ENCODE measurements around the gene GUCY1A2.
"Not testable (repeated sequence)": the region's sequence is repeated elsewhere in the genome, so short reads cannot be mapped to it uniquely, and the experiment has no call there.

Gene GUCY1A2, protein sequence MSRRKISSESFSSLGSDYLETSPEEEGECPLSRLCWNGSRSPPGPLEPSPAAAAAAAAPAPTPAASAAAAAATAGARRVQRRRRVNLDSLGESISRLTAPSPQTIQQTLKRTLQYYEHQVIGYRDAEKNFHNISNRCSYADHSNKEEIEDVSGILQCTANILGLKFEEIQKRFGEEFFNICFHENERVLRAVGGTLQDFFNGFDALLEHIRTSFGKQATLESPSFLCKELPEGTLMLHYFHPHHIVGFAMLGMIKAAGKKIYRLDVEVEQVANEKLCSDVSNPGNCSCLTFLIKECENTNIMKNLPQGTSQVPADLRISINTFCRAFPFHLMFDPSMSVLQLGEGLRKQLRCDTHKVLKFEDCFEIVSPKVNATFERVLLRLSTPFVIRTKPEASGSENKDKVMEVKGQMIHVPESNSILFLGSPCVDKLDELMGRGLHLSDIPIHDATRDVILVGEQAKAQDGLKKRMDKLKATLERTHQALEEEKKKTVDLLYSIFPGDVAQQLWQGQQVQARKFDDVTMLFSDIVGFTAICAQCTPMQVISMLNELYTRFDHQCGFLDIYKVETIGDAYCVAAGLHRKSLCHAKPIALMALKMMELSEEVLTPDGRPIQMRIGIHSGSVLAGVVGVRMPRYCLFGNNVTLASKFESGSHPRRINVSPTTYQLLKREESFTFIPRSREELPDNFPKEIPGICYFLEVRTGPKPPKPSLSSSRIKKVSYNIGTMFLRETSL

DNA sequence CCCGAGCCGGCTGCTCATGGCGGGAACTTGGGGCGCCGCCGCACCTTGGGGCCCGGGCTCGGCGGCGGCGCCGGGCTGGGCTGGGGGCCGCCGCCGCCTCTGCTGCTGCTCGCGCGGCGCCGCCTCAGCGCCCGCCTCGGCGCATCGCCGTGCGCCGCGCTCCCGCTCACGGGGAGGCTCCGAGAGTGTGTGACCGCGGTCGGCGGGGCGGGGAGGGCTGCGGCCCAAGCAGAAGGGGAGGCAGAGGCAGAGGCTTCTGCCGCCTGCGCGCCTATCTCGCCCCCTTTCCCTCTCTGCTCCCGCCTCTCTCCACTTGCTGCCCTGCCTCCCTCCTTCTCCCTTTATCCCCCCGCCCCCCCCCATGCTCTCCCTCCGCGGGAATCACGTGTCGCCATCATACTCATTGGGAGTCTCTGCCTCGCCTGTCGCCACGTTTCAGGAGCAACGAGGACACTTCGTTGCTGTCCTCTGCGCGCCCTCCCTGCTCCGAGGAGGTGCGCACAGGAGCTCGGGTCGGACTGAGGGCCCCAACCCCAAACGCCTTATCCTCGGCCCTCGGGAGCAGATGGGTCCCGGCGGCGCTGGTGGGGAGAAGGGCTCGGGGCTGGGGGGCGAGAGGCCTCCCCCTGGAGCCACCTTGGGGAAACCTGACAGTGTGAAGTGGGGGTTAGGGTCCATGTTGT is at the start of gene GUCY1A2:
Gene GUCY1A2 (minus strand): TSS at position 258 of the 683 bp plus-strand sequence. CDS start 421 bp downstream, outside the sequence.
- no peak for DNase-seq

DNA sequence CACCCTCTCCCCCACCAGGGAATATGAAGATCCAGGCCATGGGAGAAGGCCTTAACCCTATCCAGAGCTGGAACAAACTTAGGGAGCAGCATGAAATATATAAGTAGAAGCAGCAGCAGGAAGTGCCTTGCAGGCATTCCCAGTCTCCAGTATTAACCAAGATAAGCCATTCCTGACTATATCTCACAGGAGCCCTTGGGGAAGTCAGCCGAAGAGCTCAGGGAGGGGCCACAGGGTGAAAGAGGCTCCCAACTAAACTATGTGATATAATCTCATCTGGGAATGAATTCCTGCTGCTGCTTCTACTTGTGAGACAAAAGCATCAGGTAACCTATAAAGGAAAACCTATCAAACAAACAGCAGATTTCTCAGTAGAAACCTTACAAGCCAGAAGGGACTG is 36.1 kb upstream of the GUCY1A2 start:
- no peak for DNase-seq

DNA sequence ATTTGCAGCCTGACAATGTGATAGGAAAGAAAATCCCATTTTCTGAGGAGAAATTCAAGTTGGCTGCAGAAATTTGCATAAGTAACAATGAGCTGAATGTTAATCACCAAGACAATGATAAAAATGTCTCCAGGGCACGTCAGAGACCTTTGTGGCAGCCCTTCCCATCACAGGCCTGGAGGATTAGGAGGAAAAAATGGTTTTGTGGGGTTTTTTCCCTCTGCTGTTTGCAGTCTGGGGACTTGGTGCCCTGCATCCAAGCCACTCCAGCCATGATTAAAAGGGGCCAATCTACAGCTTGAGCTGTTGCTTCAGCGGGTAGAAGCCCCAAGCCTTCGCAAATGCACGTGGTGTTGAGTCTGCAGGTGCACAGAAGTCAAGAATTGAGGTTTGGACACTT is 33.1 kb upstream of the GUCY1A2 start:
- DNase-seq: not testable (repeated sequence)

DNA sequence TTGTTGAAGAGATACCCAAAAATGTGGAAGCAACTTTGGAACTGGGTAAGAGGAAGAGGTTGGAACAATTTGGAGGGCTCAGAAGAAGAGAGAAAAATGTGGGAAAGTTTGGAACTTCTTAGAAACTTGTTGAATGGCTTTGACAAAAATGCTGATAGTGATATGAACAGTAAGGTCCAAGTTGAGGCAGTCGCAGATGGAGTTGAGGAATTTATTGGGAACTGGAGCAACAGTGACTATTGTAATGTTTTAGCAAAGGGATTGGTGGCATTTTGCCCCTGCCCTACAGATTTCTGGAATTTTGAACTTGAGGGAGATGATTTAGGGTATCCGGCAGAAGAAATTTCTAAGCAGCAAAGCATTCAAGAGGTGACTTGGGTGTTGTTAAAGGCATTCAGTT is 32.6 kb upstream of the GUCY1A2 start:
- not testable (repeated sequence) for DNase-seq

DNA sequence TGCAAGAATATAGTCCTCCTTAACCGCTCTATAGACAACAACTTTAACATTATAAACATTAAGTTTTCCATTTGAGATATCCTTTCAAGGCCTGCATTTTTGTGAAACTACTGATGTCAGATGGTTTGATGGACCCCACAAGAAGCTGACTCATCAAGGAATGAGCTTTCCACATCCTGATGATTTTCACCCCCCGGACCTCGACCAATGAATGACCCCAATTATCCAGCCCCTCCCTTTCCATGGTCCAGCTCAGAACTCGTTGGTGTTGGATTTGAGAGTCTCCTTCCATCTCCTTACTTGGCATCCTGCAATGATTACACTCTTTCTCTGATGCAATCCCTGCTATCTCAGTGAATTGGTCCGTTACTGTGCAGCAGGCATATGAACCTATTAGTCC is 31.8 kb upstream of the GUCY1A2 start:
- DNase-seq: no peak

DNA sequence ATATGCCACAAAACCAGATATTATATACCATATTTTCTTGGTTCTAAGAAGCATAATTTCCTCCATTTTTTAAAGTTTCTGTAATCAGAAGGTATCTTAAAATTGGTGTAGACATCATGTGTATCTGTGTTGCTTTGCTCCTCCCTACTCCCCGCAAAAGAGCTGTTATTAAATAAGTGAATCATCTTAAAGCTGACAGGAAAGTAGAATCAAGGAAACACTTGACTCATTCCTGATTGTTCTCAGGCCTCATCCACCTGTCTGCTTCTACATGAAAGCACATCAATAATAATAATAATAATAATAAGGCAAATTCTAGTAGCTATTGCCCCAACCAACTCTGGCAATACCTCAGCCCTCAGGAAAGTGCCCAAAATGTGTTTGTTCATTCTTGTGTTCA is 26.2 kb upstream of the GUCY1A2 start:
- DNase-seq: no peak

DNA sequence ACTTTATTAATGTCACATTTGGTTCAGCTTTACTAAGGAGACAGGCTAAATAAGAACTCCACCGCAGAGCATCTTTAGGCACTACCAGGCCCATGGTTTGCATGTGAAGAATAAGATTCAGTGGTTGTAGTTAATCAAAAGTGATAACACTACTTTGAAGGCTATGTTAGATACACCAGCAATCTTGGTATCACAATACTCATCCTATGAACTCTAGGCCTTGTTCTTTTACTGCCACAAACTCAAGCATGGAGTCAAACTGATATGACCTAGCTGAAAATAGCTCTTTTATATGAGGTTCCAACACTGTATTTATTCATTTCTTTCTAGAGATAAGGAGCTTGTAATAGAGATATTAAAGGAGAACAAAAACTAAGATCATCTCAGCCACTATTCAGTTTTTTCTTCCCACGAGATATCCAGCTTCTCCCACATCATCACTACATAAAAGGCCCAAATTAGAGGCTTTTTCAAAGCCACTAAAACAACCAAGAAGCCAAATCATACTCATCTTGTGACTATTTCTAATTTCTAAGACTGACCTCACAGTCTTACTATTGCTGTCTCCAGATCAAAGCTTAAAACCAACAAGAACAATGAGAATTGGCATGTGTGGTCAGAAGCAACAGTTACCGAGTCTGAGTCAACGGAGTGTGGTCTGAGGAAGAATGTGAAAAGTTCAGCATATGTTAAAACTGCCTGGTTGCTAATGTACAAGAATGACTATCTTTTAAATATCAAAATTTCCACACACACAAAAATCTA is 25.1 kb upstream of the GUCY1A2 start:
- peak; percentile 21 for DNase-seq

DNA sequence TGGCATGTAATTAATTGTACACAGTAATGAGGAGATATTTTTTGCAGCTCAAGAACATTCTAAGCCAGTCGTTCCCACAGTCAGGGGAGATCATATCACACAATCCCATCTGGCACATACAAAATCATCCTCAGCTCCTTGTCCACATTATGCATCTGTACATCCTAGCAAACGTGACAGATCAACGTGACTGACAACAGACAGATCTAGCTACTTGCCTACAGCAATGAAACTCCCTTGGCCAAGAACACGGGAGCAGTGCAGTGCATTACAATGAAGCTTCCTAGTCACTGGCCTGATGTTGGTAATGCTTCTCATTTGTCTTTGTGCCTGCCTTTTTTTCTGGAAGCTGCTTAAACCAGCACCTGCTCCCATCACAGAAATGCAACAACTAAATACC is 24.5 kb upstream of the GUCY1A2 start:
- DNase-seq: no peak

DNA sequence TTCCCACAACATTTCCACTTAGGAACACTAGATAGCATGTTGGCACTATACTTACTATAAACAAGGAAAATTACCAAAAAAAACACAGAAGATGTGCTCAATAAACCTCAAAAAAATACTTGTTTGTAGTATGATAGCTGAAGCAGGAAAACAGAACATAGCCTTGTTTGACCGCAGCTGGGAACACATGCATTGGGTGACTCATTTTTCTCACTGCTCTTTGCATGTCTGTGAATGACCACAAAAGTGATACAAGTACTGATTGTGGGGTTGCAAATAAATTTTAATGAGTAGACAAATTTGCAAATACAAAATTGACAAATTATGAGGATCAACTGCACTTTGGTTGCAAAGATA is 22.8 kb upstream of the GUCY1A2 start:
- DNase-seq: peak; percentile 11

DNA sequence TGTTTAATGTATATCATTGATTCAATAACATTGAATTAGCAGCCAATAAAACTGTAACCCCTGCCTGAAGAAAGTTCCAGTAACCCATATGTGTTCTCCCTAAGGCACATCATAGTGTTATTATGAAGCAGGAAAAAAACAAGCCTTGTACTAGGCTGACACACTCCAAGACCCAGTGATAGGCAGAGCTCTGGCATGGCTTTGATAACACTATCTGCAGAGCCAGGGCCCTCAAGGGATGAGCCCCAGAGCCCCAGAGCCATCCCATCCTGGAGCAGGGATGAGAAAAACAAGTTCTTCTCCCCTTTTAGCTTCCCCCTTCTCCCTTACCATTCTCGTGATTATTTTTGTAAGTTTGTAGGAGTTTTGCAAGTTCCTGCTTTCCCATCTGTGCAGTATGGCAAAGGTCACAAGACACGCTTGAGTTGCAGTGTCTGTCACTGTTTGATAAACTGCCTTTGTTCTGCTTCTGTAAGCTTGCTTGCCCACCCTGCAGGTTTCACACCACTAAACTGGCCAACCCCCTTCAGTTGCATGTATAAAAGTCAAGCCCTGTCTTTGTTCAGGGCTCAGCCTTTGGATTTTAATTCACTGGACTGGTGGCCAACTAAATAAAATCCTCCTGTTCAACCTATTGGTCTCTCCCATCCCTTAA is 22.3 kb upstream of the GUCY1A2 start:
- DNase-seq: no peak

DNA sequence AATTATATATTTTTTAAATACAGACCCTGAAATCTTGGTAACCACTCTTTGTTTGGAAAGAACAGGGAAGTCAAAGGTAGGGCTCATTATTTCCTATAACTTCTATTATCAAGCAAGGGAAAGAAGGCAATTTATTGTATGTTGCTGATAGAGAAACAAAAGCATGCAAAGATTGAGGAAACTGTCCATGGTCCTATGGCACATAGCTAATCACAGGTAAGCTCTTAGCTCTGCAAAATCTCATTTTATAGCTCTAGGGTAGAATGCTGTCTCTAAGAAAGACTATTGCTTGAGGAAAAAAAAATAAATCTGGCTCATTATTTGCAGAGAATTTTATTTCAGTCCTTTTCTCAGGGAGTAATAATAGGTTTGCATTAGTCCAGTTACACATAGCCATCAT is 7.4 kb upstream of the GUCY1A2 start:
- DNase-seq: no peak

DNA sequence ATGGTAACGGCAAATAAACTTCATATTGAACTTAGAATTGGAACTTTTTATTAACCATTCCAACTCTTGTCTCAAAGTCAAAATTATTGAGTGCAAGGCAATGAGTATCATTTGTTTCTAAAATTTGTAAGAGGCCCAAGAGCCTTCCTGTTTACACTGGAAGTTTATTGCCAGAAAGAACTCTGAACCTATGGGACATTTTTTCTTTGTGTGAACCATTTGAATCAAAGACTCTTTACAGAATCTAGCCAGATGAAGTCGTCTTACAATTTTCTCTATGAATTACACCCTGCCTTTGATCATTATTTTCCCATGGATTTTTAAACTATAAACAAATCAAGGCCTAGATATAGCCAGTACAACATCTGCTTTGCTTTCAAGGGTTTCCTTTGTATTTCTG is 2.3 kb upstream of the GUCY1A2 start:
- no peak for DNase-seq

DNA sequence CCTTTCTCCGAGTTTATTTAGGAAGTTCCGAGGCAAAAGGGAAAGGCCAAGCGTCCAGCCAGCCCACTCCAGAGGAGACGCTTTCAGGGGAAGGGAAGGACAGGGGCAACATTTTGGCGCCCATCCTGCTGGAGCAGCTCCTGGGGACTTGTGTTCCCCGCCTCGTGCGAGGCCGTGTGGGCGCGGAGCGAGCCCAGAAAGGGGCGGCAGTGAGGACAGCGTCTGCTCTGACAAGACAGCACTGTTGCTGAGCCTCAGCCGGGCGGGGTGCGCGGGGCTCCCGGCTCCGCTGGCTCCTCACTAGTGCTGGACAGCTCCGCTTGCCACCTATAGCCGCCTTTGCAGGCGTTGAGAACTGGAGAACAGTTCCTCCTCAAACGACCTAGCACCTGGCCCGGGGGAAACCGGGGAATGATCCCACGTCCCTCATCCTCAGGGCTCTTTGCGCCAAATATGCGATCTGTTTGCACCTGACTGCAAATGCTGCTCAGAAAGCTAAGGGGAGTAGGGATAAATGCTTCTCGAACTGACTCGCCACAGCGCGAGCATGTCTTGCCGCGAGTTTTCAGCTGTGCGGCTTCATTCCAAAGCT is 722 bp upstream of the GUCY1A2 start:
- no peak for DNase-seq

DNA sequence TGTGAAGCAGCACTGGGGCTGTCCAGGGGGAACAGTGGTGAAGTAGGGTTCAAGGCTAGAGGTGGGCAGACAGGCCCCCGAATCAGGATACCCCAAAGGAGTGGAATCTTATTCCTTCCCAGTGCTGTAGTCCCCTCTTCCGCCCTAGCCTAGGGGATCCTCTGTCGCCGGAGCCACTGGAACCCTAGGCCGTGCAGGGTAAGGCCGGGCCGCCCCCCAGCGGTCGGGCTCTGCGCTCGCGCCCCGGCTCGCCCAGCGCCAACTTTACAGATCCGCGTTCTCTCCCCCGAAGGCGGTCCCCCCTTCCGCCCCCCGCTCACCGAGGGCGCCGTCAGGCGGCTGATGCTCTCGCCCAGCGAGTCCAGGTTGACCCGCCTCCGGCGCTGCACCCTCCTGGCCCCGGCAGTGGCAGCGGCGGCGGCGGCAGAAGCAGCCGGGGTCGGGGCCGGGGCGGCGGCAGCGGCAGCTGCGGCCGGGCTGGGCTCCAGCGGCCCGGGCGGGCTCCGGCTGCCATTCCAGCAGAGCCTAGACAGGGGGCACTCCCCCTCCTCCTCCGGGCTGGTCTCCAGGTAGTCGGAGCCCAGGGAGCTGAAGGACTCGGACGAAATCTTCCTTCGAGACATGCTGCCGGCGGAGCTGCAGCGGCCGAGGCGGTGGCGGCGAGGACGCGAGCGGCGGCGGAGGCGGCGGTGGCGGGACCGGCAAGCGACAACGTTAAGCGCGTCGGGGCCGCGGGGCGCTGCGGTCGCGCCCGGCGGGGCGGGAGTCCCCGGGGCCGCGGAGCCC is 650 bp downstream of the GUCY1A2 start:
- DNase-seq: peak; percentile 36

DNA sequence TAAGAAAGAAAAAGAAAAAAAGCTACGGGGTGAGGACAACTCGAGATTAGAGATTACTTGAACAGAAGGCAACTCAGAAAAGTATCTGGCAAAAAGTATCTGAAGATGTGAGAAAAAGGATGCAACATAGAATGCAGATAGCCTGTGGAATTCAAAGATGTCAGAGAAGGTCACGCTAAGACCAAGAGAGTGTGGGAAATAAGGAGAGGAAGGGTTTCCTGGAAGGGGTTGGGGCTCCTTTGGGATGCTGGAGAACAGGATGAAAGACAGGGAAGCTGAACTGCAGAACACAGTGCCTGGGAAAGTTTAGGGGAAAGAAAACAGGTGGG is 1.2 kb downstream of the GUCY1A2 start:
- no peak for DNase-seq

DNA sequence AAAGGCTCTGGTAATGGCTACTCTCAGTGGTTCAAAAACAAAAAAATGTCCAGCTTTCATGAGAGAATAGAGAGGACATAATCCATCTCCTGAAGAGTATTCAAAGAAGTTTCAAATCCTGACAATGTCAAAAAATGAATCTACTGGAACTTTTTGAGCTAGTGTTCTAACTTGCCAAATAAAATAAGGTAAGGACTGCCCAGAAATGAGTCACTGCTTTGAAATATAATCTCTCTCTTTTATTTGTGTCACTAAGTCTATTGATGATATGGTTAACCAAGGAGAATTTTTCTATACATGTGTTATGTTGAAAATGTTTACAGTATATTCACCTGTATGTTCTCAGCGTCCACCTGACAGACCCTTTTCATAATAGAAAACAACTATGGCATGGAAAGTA is 3.4 kb downstream of the GUCY1A2 start:
- no peak for DNase-seq

DNA sequence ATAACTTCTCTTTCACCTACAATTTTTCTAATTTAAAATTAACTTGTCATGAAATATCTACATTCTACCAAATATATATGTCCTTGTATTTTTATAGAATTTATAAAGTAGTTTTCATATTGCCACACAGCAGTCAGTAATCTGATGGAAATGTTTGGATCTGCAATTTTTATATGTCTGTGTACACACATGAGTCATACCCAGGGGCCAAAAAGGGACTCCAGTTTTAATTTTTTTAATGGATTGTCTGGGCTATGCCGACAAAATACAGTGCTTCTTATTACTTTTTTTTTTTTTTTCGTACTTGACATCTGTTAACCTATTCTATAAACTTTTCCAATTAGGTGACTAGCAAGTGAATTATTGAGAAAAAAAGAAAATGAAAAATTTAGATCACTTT is 6.3 kb downstream of the GUCY1A2 start:
- DNase-seq: no peak

DNA sequence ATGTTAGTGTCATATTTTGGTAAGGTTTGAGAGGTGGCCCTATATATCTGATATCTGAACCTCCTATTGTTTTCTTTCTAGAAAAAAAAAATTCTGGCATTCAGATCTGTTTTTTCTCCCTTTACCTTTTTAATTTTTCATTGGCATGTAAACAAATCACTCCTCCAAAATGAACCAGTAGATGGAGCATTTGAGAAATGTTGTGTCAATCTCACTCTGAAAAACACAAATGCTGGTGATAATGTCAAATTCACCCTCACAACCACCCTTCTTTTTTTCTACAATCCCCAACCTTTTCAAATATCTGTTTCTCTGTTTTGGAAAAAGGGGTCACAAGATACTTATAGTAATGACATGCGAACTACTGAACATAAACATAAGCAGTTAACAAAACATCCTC is 9.1 kb downstream of the GUCY1A2 start:
- DNase-seq: no peak

DNA sequence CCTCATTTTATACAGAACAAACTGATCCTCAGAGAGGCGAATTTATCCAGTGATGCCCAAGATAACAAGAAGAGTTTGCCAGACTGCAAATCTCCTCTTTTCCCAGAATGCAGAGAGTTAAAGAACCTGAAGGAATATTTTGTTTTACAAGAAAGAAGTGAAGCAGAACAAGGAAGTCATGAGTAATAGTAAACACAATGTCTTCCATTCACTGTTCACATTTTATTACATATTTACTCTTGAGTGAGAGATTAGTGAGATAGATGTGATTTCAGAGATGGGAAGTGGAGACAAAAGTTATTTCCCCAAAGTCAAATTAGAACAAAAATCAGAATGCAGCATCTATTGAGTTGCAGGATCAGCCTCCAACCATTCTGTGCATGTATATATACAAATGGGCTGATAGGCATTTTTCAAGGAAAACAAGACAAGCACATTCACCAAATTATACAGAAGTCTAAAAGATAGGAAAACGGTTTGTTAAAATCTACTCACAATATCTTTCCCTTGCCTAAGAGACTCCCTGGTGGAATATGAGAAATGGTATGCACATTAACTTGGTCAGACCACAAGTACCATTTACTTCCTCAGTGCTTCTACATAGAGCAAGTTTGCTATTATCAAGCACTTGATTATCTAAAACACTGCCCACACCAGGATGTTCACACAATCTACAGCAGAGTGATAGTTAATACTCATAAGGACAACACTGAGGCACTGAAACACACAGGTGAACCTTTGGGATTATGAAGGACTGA is 12.0 kb downstream of the GUCY1A2 start:
- DNase-seq: no peak

DNA sequence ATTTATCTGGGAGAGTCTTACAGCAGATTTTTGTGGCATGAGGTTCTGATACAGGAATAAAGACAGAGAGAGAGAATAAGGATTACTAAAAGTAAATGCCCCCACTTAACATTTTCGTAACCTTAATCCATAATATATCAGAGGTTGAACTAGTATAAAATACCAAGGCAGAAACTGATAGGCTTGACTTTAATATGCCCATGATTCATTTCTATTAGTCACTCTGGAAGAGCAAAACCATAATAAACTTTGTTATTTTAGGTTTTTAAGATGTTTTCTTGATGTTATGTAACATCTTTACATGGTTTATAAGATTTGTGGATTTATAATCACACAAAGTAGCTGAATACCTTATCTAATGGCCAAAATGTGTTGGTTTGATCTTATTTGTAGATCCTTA is 19.1 kb downstream of the GUCY1A2 start:
- DNase-seq: no peak

DNA sequence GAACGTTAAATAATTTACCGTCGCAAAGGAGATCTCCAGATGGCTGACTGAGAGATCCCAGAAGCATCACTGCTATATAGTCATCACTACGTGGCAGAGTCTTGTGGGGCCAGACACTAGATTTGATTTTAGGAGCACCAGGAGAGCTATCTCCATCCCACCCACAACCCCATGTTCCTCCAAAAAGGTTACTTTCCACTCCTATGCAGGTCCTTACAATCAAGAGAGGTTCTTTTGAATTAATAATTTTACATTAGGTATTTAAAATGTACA is 19.4 kb downstream of the GUCY1A2 start:
- no peak for DNase-seq
